Measurements from ENCODE around the gene SH3GLB2.

DNA sequence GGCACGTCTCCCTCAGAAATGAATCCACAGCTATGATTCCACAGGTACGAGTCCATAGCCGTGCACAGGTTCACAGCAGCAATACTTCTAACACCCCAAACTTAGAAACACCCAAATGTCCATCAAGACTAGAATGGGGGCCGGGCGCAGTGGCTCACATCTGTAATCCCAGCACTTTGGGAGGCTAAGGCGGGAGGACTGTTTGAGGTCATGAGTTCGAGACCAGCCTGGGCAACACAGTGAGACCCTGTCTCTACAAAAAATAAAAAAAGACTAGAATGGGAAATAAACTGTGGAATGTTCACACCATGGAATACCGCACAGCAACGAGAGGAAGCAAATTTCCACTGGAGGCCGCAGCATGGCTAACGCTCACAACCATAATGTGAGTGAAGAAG, 48.5 kb upstream of the SH3GLB2 start:
- TF ChIP-seq, protein P1, sequence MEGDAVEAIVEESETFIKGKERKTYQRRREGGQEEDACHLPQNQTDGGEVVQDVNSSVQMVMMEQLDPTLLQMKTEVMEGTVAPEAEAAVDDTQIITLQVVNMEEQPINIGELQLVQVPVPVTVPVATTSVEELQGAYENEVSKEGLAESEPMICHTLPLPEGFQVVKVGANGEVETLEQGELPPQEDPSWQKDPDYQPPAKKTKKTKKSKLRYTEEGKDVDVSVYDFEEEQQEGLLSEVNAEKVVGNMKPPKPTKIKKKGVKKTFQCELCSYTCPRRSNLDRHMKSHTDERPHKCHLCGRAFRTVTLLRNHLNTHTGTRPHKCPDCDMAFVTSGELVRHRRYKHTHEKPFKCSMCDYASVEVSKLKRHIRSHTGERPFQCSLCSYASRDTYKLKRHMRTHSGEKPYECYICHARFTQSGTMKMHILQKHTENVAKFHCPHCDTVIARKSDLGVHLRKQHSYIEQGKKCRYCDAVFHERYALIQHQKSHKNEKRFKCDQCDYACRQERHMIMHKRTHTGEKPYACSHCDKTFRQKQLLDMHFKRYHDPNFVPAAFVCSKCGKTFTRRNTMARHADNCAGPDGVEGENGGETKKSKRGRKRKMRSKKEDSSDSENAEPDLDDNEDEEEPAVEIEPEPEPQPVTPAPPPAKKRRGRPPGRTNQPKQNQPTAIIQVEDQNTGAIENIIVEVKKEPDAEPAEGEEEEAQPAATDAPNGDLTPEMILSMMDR (conservative IDR thresholded peaks at IDR 0.05; ENCODE audit: low read length) = no peak
- no peak for TF ChIP-seq EZH2phosphoT487 (IDR thresholded peaks at IDR 0.05; ENCODE audit: borderline replicate concordance)
